H9 (cell line): ENCODE results near the gene ANKRD17. TPM values are rescaled to one million over a fixed set of nuclear protein-coding genes. Genes with fewer than 3 reads are reported as not detected.
A peak's percentile ranks its signal among the peaks of the same experiment; 100 is the strongest.

Source experiments
- DNase-seq: peaks from one replicate; pipeline ENCODE4 v3.0.0-alpha.2; 2017
- H2AFZ ChIP-seq: one replicate; pipeline ENCODE4 v1.6.1; 2013; ENCODE audit warnings: mild to moderate bottlenecking, low read length, control low read depth, moderate library complexity
- H2AK5ac ChIP-seq: 2 replicates; pipeline ENCODE4 v1.6.1; 2013; ENCODE audit warnings: low read length, control low read depth, mixed read lengths; ENCODE audit not compliant: insufficient read length
- H2BK120ac ChIP-seq: one replicate; pipeline ENCODE4 v1.6.1; 2013; ENCODE audit warnings: low read depth, mild to moderate bottlenecking, low read length, control low read depth, inconsistent platforms; ENCODE audit not compliant: poor library complexity, severe bottlenecking
- H2BK12ac ChIP-seq: 2 replicates; pipeline ENCODE4 v1.6.1; 2013; ENCODE audit warnings: low read length, control low read depth, mixed read lengths, low read depth; ENCODE audit not compliant: insufficient read length
- H2BK15ac ChIP-seq: 2 replicates; pipeline ENCODE4 v1.6.1; 2013; ENCODE audit warnings: low read depth, low read length, control low read depth
- H2BK20ac ChIP-seq: one replicate; pipeline ENCODE4 v1.6.1; 2013; ENCODE audit warnings: low read depth, mild to moderate bottlenecking, low read length, control low read depth, inconsistent platforms; ENCODE audit not compliant: poor library complexity, severe bottlenecking
- H2BK5ac ChIP-seq: 2 replicates; pipeline ENCODE4 v1.6.1; 2013; ENCODE audit warnings: low read length, control low read depth, mixed read lengths; ENCODE audit not compliant: insufficient read length
- H3K14ac ChIP-seq: 2 replicates; pipeline ENCODE4 v1.6.1; 2013; ENCODE audit warnings: low read length, control low read depth; ENCODE audit not compliant: insufficient read depth
- H3K18ac ChIP-seq: 2 replicates; pipeline ENCODE4 v1.6.1; 2013; ENCODE audit warnings: low read depth, mild to moderate bottlenecking, mixed read lengths, low read length, control low read depth; ENCODE audit not compliant: insufficient read length
- H3K23ac ChIP-seq: 2 replicates; pipeline ENCODE4 v1.6.1; 2013; ENCODE audit warnings: low read length, control low read depth, mixed read lengths, low read depth; ENCODE audit not compliant: insufficient read length
- H3K23me2 ChIP-seq: 2 replicates; pipeline ENCODE4 v1.6.1; 2013; ENCODE audit warnings: low read depth, mild to moderate bottlenecking, mixed read lengths, low read length, control low read depth; ENCODE audit not compliant: insufficient read length, poor library complexity, severe bottlenecking
- H3K27ac ChIP-seq: 2 replicates; pipeline ENCODE4 v1.5.1; 2013; ENCODE audit warnings: low read length, control low read depth, mixed read lengths, low read depth; ENCODE audit not compliant: insufficient read length
- H3K27me3 ChIP-seq: 2 replicates; pipeline ENCODE4 v1.6.1; 2013; ENCODE audit warnings: low read length, control low read depth, inconsistent platforms; ENCODE audit not compliant: insufficient read depth
- H3K4ac ChIP-seq: 2 replicates; pipeline ENCODE4 v1.6.1; 2013; ENCODE audit warnings: low read depth, mild to moderate bottlenecking, control low read depth, inconsistent platforms, low read length, moderate library complexity
- H3K4me1 ChIP-seq: 2 replicates; pipeline ENCODE4 v1.6.1; 2013; ENCODE audit warnings: low read length, control low read depth, inconsistent platforms; ENCODE audit not compliant: insufficient read depth
- H3K4me2 ChIP-seq: 2 replicates; pipeline ENCODE4 v1.6.1; 2013; ENCODE audit warnings: low read length, control low read depth, mixed read lengths; ENCODE audit not compliant: insufficient read length, insufficient read depth
- H3K56ac ChIP-seq: 2 replicates; pipeline ENCODE4 v1.6.1; 2013; ENCODE audit warnings: low read depth, mild to moderate bottlenecking, mixed read lengths, low read length, control low read depth; ENCODE audit not compliant: insufficient read length
- H3K79me1 ChIP-seq: 2 replicates; pipeline ENCODE4 v1.6.1; 2013; ENCODE audit warnings: low read depth, mild to moderate bottlenecking, moderate library complexity, low read length, control low read depth, inconsistent platforms; ENCODE audit not compliant: insufficient read depth, poor library complexity, severe bottlenecking
- H3K79me2 ChIP-seq: 2 replicates; pipeline ENCODE4 v1.6.1; 2013; ENCODE audit warnings: low read length, control low read depth, inconsistent platforms; ENCODE audit not compliant: insufficient read depth
- H3K9ac ChIP-seq: 2 replicates; pipeline ENCODE4 v1.6.1; 2013; ENCODE audit warnings: low read length, control low read depth, mixed read lengths; ENCODE audit not compliant: insufficient read length; ENCODE audit errors: extremely low read depth
- H3K9me3 ChIP-seq: one replicate; pipeline ENCODE4 v1.6.1; 2013; ENCODE audit warnings: low read depth, low read length, inconsistent platforms; ENCODE audit not compliant: control insufficient read depth
- H3T11ph ChIP-seq: one replicate; pipeline ENCODE4 v1.6.1; 2013; ENCODE audit warnings: mild to moderate bottlenecking, low read length, control low read depth, inconsistent platforms
- H4K20me1 ChIP-seq: one replicate; pipeline ENCODE4 v1.6.1; 2013; ENCODE audit not compliant: control insufficient read depth, insufficient read length, insufficient read depth
- H4K5ac ChIP-seq: 2 replicates; pipeline ENCODE4 v1.6.1; 2013; ENCODE audit warnings: low read depth, mild to moderate bottlenecking, mixed read lengths, low read length, control low read depth; ENCODE audit not compliant: insufficient read length
- H4K8ac ChIP-seq: replicated peaks from 2 replicates; pipeline ENCODE4 v1.6.1; 2013; ENCODE audit warnings: low read length, control low read depth, mixed read lengths, low read depth; ENCODE audit not compliant: insufficient read length
- H4K91ac ChIP-seq: 2 replicates; pipeline ENCODE4 v1.6.1; 2013; ENCODE audit warnings: low read depth, mild to moderate bottlenecking, moderate library complexity, mixed read lengths, low read length, control low read depth; ENCODE audit not compliant: insufficient read length
- H3K27ac Mint-ChIP-seq, 3 experiments: 2 replicates in 2 of 3; 3 replicates in 1 of 3; pipeline ENCODE4 v1.8.0; 2020 to 2021; ENCODE audit warnings: mixed read lengths in 3 of 3, mild to moderate bottlenecking in 1 of 3, moderate library complexity in 1 of 3
- H3K27me3 Mint-ChIP-seq: 2 replicates; pipeline ENCODE4 v1.8.0; 2021; ENCODE audit warnings: low read depth, mild to moderate bottlenecking, moderate library complexity, mixed read lengths
- H3K36me3 Mint-ChIP-seq, 3 experiments: 2 replicates in 2 of 3; 3 replicates in 1 of 3; pipeline ENCODE4 v1.8.0; 2020 to 2021; ENCODE audit warnings: low read depth in 3 of 3, mixed read lengths in 3 of 3; ENCODE audit not compliant: insufficient read depth in 1 of 3
- H3K4me1 Mint-ChIP-seq, 2 experiments: 2 replicates each; pipeline ENCODE4 v1.8.0; 2020; ENCODE audit warnings: mixed read lengths in 2 of 2
- H3K4me3 Mint-ChIP-seq, 2 experiments: 2 replicates in 1 of 2; 3 replicates in 1 of 2; pipeline ENCODE4 v1.8.0; 2020 to 2021; ENCODE audit warnings: mild to moderate bottlenecking in 2 of 2, mixed read lengths in 2 of 2, moderate library complexity in 1 of 2
- H3K9me3 Mint-ChIP-seq, 2 experiments: 2 replicates in 1 of 2; 3 replicates in 1 of 2; pipeline ENCODE4 v1.8.0; 2020; ENCODE audit warnings: mild to moderate bottlenecking in 2 of 2, mixed read lengths in 2 of 2, moderate library complexity in 1 of 2
- WGBS: extraction: QIAGEN DNeasy Blood & Tissue Kit; methylation state at CpG from one replicate; pipeline ENCODE4 v1.1.7; 2013; ENCODE audit warnings: missing lambda C conversion rate, low lambda C conversion rate, mixed read lengths; ENCODE audit not compliant: insufficient read length; ENCODE audit errors: extremely low coverage; 5-methylcytosine and 5-hydroxymethylcytosine counted together
- total RNA-seq: library from RNA; stranded (reverse); gene quantifications from 2 replicates; pipeline ENCODE4 v1.2.1, GENCODE V29; 2021
- TF ChIP-seq, protein P1 (sequence below): fragments of 200-600 bp; sonication (generic); conservative IDR thresholded peaks from 3 replicates; pipeline ENCODE4 v1.8.0; 2021; ENCODE audit warnings: antibody characterized with exemption, mild to moderate bottlenecking

Gene ANKRD17
- total RNA-seq, 1 experiment from 2014 or later, result 82.4 TPM

DNA sequence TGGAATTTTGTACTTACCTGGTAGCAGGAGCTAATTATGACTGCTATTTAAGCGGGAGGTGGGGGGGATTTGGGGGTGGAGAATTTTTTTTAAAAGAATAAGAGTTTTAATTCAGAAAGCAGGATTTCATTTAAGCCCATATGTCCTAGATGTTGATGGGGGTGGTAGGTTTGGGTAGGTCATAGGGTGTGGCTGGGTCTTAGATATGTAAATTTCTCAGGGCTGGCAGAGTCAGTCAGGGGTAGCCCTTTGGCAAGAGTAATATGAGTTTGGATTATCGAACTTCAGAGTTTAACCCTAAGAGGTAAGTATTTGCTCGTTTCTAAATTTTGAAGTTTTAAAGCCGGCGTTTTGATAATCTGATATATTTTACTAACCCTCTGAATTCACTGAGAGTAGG lies 153.9 kb downstream of the ANKRD17 start:
- no peak overlapping the region for H4K91ac ChIP-seq
- H3K36me3 Mint-ChIP-seq, result peaks cover 17 to 38% (median 29%) of the 10 kb centered on the region in 3 experiments
- H3K56ac ChIP-seq, result no peak overlapping the region
- no peak overlapping the region for H3T11ph ChIP-seq
- H2BK5ac ChIP-seq, result no peak overlapping the region
- H3K27me3 ChIP-seq, result no peaks in the 10 kb centered on the region
- no peaks in the 10 kb centered on the region for H3K9me3 Mint-ChIP-seq
- no peak overlapping the region for H2BK12ac ChIP-seq
- H2AK5ac ChIP-seq, result no peak overlapping the region
- DNase-seq, result no peak
- H3K4ac ChIP-seq, result no peak overlapping the region
- no peak overlapping the region for H2BK120ac ChIP-seq
- no peak overlapping the region for H2AFZ ChIP-seq
- H4K8ac ChIP-seq, result no peak overlapping the region
- H3K4me1 Mint-ChIP-seq, result peaks cover 13 to 19% of the 10 kb centered on the region in 2 experiments
- H3K9ac ChIP-seq, result no peak overlapping the region
- TF ChIP-seq, protein P1, sequence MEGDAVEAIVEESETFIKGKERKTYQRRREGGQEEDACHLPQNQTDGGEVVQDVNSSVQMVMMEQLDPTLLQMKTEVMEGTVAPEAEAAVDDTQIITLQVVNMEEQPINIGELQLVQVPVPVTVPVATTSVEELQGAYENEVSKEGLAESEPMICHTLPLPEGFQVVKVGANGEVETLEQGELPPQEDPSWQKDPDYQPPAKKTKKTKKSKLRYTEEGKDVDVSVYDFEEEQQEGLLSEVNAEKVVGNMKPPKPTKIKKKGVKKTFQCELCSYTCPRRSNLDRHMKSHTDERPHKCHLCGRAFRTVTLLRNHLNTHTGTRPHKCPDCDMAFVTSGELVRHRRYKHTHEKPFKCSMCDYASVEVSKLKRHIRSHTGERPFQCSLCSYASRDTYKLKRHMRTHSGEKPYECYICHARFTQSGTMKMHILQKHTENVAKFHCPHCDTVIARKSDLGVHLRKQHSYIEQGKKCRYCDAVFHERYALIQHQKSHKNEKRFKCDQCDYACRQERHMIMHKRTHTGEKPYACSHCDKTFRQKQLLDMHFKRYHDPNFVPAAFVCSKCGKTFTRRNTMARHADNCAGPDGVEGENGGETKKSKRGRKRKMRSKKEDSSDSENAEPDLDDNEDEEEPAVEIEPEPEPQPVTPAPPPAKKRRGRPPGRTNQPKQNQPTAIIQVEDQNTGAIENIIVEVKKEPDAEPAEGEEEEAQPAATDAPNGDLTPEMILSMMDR, result no peak
- H3K23me2 ChIP-seq, result no peaks in the 10 kb centered on the region
- H3K9me3 ChIP-seq, result no peaks in the 10 kb centered on the region
- no peak overlapping the region for H3K4me2 ChIP-seq
- peak overlapping the region in 2 of 3 experiments; percentile 20 to 27; a peak in 1 of 7 replicates for H3K27ac Mint-ChIP-seq
- no peak overlapping the region for H2BK15ac ChIP-seq
- H3K79me1 ChIP-seq, result no peaks in the 10 kb centered on the region
- no peak overlapping the region for H3K4me3 Mint-ChIP-seq
- H4K20me1 ChIP-seq, result no peaks in the 10 kb centered on the region
- no peak overlapping the region for H3K27ac ChIP-seq
- 100% methylated on average over 1 of the region's 5 CpGs for WGBS
- no peaks in the 10 kb centered on the region for H3K4me1 ChIP-seq
- no peak overlapping the region for H3K18ac ChIP-seq
- H4K5ac ChIP-seq, result no peak overlapping the region
- H3K14ac ChIP-seq, result no peak overlapping the region
- H3K79me2 ChIP-seq, result no peaks in the 10 kb centered on the region
- no peak overlapping the region for H2BK20ac ChIP-seq
- no peak overlapping the region for H3K23ac ChIP-seq
- H3K27me3 Mint-ChIP-seq, result no peaks in the 10 kb centered on the region
